HFF-Myc (cell line): ENCODE data around the gene MMS19.

Experiments
- DNase-seq: peaks from one replicate; pipeline ENCODE4 v3.0.0-alpha.2; 2011; ENCODE audit warnings: low read depth; ENCODE audit errors: extremely low read depth
- H3K4me3 ChIP-seq: replicated peaks from 2 replicates; pipeline ENCODE4 v1.5.1; 2011; ENCODE audit warnings: low read depth, mild to moderate bottlenecking, control low read depth, low read length
- CTCF ChIP-seq: IDR thresholded peaks from 2 replicates; pipeline ENCODE4 v1.5.1; 2012; ENCODE audit warnings: mild to moderate bottlenecking, low read depth, low read length, control low read depth; ENCODE audit errors: missing control alignments

Gene MMS19

GRCh38 chr10:97502916-97503315 is 4.7 kb upstream of the MMS19 start:
- TF ChIP-seq CTCF: no peak
- H3K4me3 ChIP-seq: no peak overlapping the region
- no peak for DNase-seq

GRCh38 chr10:97500297-97500575 is 2.0 kb upstream of the MMS19 start:
- H3K4me3 ChIP-seq: peak overlapping the region; percentile 95
- TF ChIP-seq CTCF: no peak
- DNase-seq: no peak

- TF ChIP-seq CTCF: no peak
- DNase-seq: no peak
- H3K4me3 ChIP-seq: peak overlapping the region; percentile 95
These were observed 1.5 kb upstream of the MMS19 start for GRCh38 chr10:97499561-97500296.

- peak within 1 kb of the TSS; percentile 95 for H3K4me3 ChIP-seq
- no peak for TF ChIP-seq CTCF
- DNase-seq: no peak
These were observed 779 bp upstream of the MMS19 start, which contains the start of gene UBTD1 for GRCh38 chr10:97498841-97499560. TSS of gene UBTD1 (plus strand) at chr10:97498924. CDS start at chr10:97499204, 280 bp downstream.

GRCh38 chr10:97497572-97498075 is 598 bp downstream of the MMS19 start:
- TF ChIP-seq CTCF: no peak
- no peak for DNase-seq
- peak overlapping the region; percentile 95 for H3K4me3 ChIP-seq

GRCh38 chr10:97494863-97495506 is 3.2 kb downstream of the MMS19 start:
- DNase-seq: no peak
- no peak for TF ChIP-seq CTCF
- H3K4me3 ChIP-seq: no peak overlapping the region
